HCT116 (cell line): Measurements from ENCODE around the gene PURA. TPM values are rescaled to one million over a fixed set of nuclear protein-coding genes. Genes with fewer than 3 reads are reported as not detected.

ENCODE experiments used
- total RNA-seq: library from RNA; stranded (reverse); gene quantifications from one replicate; pipeline ENCODE4 v1.2.1, GENCODE V29; 2021; ENCODE audit not compliant: unreplicated experiment
- TF ChIP-seq, protein P1 (sequence below): IDR thresholded peaks from 2 replicates; pipeline ENCODE4 v1.6.1; 2011; ENCODE audit warnings: mild to moderate bottlenecking, low read length, moderate library complexity; ENCODE audit not compliant: insufficient replicate concordance; ENCODE audit errors: extremely low read depth

PURA gene
- total RNA-seq, 1 experiment from 2014 or later, result 15.2 TPM

DNA sequence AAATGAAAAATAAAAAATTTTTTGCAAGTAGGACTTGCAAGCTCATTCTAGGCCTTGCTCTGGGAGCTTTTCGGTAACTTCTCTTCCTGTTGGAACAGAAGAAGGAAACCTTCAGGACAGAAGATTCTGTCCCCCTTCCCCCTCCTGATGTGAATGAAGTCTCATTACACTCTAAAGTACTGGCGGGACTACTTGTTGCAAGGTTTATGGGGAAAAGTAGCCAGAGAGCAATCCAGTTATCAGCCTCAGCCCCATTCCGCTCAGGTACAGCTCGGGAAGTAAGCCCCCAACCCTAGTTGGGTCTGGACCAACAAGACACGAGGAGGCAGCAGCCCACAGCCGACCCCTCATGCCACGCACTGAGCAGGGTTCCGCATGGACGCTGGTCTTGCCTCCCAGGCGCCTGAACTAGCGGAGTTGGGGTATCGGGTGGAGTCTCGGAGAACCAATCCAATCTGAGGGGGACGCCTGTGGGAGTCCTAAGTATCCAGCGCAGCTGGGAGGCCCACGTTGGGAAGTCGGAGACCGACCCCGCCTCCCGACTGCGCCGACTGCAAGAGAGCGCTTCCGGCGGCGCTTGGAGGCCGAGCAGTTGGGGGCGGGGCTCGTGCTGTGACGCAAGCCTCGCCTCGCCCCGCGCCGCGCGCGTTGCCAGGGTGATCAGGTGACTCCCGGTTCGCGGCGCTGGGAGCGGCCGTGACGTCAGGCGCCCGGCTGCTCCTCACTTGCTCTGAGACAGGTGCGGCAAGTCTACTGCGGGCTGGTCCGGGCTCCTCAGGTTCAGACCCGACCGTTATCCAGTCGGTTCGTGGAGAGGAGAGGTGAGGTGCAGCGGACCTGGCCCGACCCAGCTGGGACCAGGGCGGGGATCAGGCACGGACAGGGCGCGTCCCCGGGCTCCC, 60.8 kb downstream of the PURA start, which contains the start of gene CYSTM1 (continued):
- TF ChIP-seq, protein P1, sequence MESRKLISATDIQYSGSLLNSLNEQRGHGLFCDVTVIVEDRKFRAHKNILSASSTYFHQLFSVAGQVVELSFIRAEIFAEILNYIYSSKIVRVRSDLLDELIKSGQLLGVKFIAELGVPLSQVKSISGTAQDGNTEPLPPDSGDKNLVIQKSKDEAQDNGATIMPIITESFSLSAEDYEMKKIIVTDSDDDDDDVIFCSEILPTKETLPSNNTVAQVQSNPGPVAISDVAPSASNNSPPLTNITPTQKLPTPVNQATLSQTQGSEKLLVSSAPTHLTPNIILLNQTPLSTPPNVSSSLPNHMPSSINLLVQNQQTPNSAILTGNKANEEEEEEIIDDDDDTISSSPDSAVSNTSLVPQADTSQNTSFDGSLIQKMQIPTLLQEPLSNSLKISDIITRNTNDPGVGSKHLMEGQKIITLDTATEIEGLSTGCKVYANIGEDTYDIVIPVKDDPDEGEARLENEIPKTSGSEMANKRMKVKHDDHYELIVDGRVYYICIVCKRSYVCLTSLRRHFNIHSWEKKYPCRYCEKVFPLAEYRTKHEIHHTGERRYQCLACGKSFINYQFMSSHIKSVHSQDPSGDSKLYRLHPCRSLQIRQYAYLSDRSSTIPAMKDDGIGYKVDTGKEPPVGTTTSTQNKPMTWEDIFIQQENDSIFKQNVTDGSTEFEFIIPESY, result no peak

Other genes starting within 250 kb of the PURA start
- gene NRG2, start 70.8 kb upstream of the PURA start, total RNA-seq, result 0.91 TPM
- gene IGIP, start 11.8 kb downstream of the PURA start, total RNA-seq, result 5.2 TPM
- 56.0 TPM for gene CYSTM1, start 61.1 kb downstream of the PURA start, total RNA-seq
- gene PFDN1, start 189.0 kb downstream of the PURA start, total RNA-seq, result 48.9 TPM
- 12.3 TPM for gene HBEGF, start 232.5 kb downstream of the PURA start, total RNA-seq
- 0.49 TPM for gene SLC4A9, start 246.1 kb downstream of the PURA start, total RNA-seq